H9 (cell line): ENCODE results near the gene ZFYVE27. TPM values are rescaled to one million over a fixed set of nuclear protein-coding genes. Genes with fewer than 3 reads are reported as not detected.

Experiments
- DNase-seq: peaks from one replicate; pipeline ENCODE4 v3.0.0-alpha.2; 2017
- H2AFZ ChIP-seq: one replicate; pipeline ENCODE4 v1.6.1; 2013; ENCODE audit warnings: mild to moderate bottlenecking, low read length, control low read depth, moderate library complexity
- H2AK5ac ChIP-seq: 2 replicates; pipeline ENCODE4 v1.6.1; 2013; ENCODE audit warnings: low read length, control low read depth, mixed read lengths; ENCODE audit not compliant: insufficient read length
- H2BK120ac ChIP-seq: one replicate; pipeline ENCODE4 v1.6.1; 2013; ENCODE audit warnings: low read depth, mild to moderate bottlenecking, low read length, control low read depth, inconsistent platforms; ENCODE audit not compliant: poor library complexity, severe bottlenecking
- H2BK12ac ChIP-seq: 2 replicates; pipeline ENCODE4 v1.6.1; 2013; ENCODE audit warnings: low read length, control low read depth, mixed read lengths, low read depth; ENCODE audit not compliant: insufficient read length
- H2BK15ac ChIP-seq: 2 replicates; pipeline ENCODE4 v1.6.1; 2013; ENCODE audit warnings: low read depth, low read length, control low read depth
- H2BK20ac ChIP-seq: one replicate; pipeline ENCODE4 v1.6.1; 2013; ENCODE audit warnings: low read depth, mild to moderate bottlenecking, low read length, control low read depth, inconsistent platforms; ENCODE audit not compliant: poor library complexity, severe bottlenecking
- H2BK5ac ChIP-seq: 2 replicates; pipeline ENCODE4 v1.6.1; 2013; ENCODE audit warnings: low read length, control low read depth, mixed read lengths; ENCODE audit not compliant: insufficient read length
- H3K14ac ChIP-seq: 2 replicates; pipeline ENCODE4 v1.6.1; 2013; ENCODE audit warnings: low read length, control low read depth; ENCODE audit not compliant: insufficient read depth
- H3K18ac ChIP-seq: 2 replicates; pipeline ENCODE4 v1.6.1; 2013; ENCODE audit warnings: low read depth, mild to moderate bottlenecking, mixed read lengths, low read length, control low read depth; ENCODE audit not compliant: insufficient read length
- H3K23ac ChIP-seq: 2 replicates; pipeline ENCODE4 v1.6.1; 2013; ENCODE audit warnings: low read length, control low read depth, mixed read lengths, low read depth; ENCODE audit not compliant: insufficient read length
- H3K23me2 ChIP-seq: 2 replicates; pipeline ENCODE4 v1.6.1; 2013; ENCODE audit warnings: low read depth, mild to moderate bottlenecking, mixed read lengths, low read length, control low read depth; ENCODE audit not compliant: insufficient read length, poor library complexity, severe bottlenecking
- H3K27ac ChIP-seq: 2 replicates; pipeline ENCODE4 v1.5.1; 2013; ENCODE audit warnings: low read length, control low read depth, mixed read lengths, low read depth; ENCODE audit not compliant: insufficient read length
- H3K27me3 ChIP-seq: 2 replicates; pipeline ENCODE4 v1.6.1; 2013; ENCODE audit warnings: low read length, control low read depth, inconsistent platforms; ENCODE audit not compliant: insufficient read depth
- H3K4ac ChIP-seq: 2 replicates; pipeline ENCODE4 v1.6.1; 2013; ENCODE audit warnings: low read depth, mild to moderate bottlenecking, control low read depth, inconsistent platforms, low read length, moderate library complexity
- H3K4me1 ChIP-seq: 2 replicates; pipeline ENCODE4 v1.6.1; 2013; ENCODE audit warnings: low read length, control low read depth, inconsistent platforms; ENCODE audit not compliant: insufficient read depth
- H3K4me2 ChIP-seq: 2 replicates; pipeline ENCODE4 v1.6.1; 2013; ENCODE audit warnings: low read length, control low read depth, mixed read lengths; ENCODE audit not compliant: insufficient read length, insufficient read depth
- H3K56ac ChIP-seq: 2 replicates; pipeline ENCODE4 v1.6.1; 2013; ENCODE audit warnings: low read depth, mild to moderate bottlenecking, mixed read lengths, low read length, control low read depth; ENCODE audit not compliant: insufficient read length
- H3K79me1 ChIP-seq: 2 replicates; pipeline ENCODE4 v1.6.1; 2013; ENCODE audit warnings: low read depth, mild to moderate bottlenecking, moderate library complexity, low read length, control low read depth, inconsistent platforms; ENCODE audit not compliant: insufficient read depth, poor library complexity, severe bottlenecking
- H3K79me2 ChIP-seq: 2 replicates; pipeline ENCODE4 v1.6.1; 2013; ENCODE audit warnings: low read length, control low read depth, inconsistent platforms; ENCODE audit not compliant: insufficient read depth
- H3K9ac ChIP-seq: 2 replicates; pipeline ENCODE4 v1.6.1; 2013; ENCODE audit warnings: low read length, control low read depth, mixed read lengths; ENCODE audit not compliant: insufficient read length; ENCODE audit errors: extremely low read depth
- H3K9me3 ChIP-seq: one replicate; pipeline ENCODE4 v1.6.1; 2013; ENCODE audit warnings: low read depth, low read length, inconsistent platforms; ENCODE audit not compliant: control insufficient read depth
- H3T11ph ChIP-seq: one replicate; pipeline ENCODE4 v1.6.1; 2013; ENCODE audit warnings: mild to moderate bottlenecking, low read length, control low read depth, inconsistent platforms
- H4K20me1 ChIP-seq: one replicate; pipeline ENCODE4 v1.6.1; 2013; ENCODE audit not compliant: control insufficient read depth, insufficient read length, insufficient read depth
- H4K5ac ChIP-seq: 2 replicates; pipeline ENCODE4 v1.6.1; 2013; ENCODE audit warnings: low read depth, mild to moderate bottlenecking, mixed read lengths, low read length, control low read depth; ENCODE audit not compliant: insufficient read length
- H4K8ac ChIP-seq: replicated peaks from 2 replicates; pipeline ENCODE4 v1.6.1; 2013; ENCODE audit warnings: low read length, control low read depth, mixed read lengths, low read depth; ENCODE audit not compliant: insufficient read length
- H4K91ac ChIP-seq: 2 replicates; pipeline ENCODE4 v1.6.1; 2013; ENCODE audit warnings: low read depth, mild to moderate bottlenecking, moderate library complexity, mixed read lengths, low read length, control low read depth; ENCODE audit not compliant: insufficient read length
- H3K27ac Mint-ChIP-seq, 3 experiments: 2 replicates in 2 of 3; 3 replicates in 1 of 3; pipeline ENCODE4 v1.8.0; 2020 to 2021; ENCODE audit warnings: mixed read lengths in 3 of 3, mild to moderate bottlenecking in 1 of 3, moderate library complexity in 1 of 3
- H3K27me3 Mint-ChIP-seq: 2 replicates; pipeline ENCODE4 v1.8.0; 2021; ENCODE audit warnings: low read depth, mild to moderate bottlenecking, moderate library complexity, mixed read lengths
- H3K36me3 Mint-ChIP-seq, 3 experiments: 2 replicates in 2 of 3; 3 replicates in 1 of 3; pipeline ENCODE4 v1.8.0; 2020 to 2021; ENCODE audit warnings: low read depth in 3 of 3, mixed read lengths in 3 of 3; ENCODE audit not compliant: insufficient read depth in 1 of 3
- H3K4me1 Mint-ChIP-seq, 2 experiments: 2 replicates each; pipeline ENCODE4 v1.8.0; 2020; ENCODE audit warnings: mixed read lengths in 2 of 2
- H3K4me3 Mint-ChIP-seq, 2 experiments: 2 replicates in 1 of 2; 3 replicates in 1 of 2; pipeline ENCODE4 v1.8.0; 2020 to 2021; ENCODE audit warnings: mild to moderate bottlenecking in 2 of 2, mixed read lengths in 2 of 2, moderate library complexity in 1 of 2
- H3K9me3 Mint-ChIP-seq, 2 experiments: 2 replicates in 1 of 2; 3 replicates in 1 of 2; pipeline ENCODE4 v1.8.0; 2020; ENCODE audit warnings: mild to moderate bottlenecking in 2 of 2, mixed read lengths in 2 of 2, moderate library complexity in 1 of 2
- CTCF ChIP-seq: fragments of 200-600 bp; sonication (generic); conservative IDR thresholded peaks from 3 replicates; pipeline ENCODE4 v1.8.0; 2021; ENCODE audit warnings: antibody characterized with exemption, mild to moderate bottlenecking
- WGBS: extraction: QIAGEN DNeasy Blood & Tissue Kit; methylation state at CpG from one replicate; pipeline ENCODE4 v1.1.7; 2013; ENCODE audit warnings: missing lambda C conversion rate, low lambda C conversion rate, mixed read lengths; ENCODE audit not compliant: insufficient read length; ENCODE audit errors: extremely low coverage; 5-methylcytosine and 5-hydroxymethylcytosine counted together
- total RNA-seq: library from RNA; stranded (reverse); gene quantifications from 2 replicates; pipeline ENCODE4 v1.2.1, GENCODE V29; 2021

The ZFYVE27 gene
- total RNA-seq, 1 experiment from 2014 or later, result 33.2 TPM

GRCh38 chr10:97774811-97775294 is 37.9 kb downstream of the ZFYVE27 start:
- H3K79me1 ChIP-seq, result no peaks in the 10 kb centered on the region
- no peaks in the 10 kb centered on the region for H3K4me1 ChIP-seq
- peaks cover 19% of the 10 kb centered on the region; the same call in 1 of the 2 replicates for H3K27me3 ChIP-seq
- H3K79me2 ChIP-seq, result no peaks in the 10 kb centered on the region
- no peaks in the 10 kb centered on the region for H4K20me1 ChIP-seq
- no peak overlapping the region for H2BK12ac ChIP-seq
- no peak overlapping the region for H3T11ph ChIP-seq
- H3K14ac ChIP-seq, result no peak overlapping the region
- H4K91ac ChIP-seq, result no peak overlapping the region
- H3K27me3 Mint-ChIP-seq, result peaks cover 53% of the 10 kb centered on the region
- no peak overlapping the region for H3K9ac ChIP-seq
- H4K8ac ChIP-seq, result no peak overlapping the region
- H3K36me3 Mint-ChIP-seq, result no peaks in the 10 kb centered on the region
- H2BK15ac ChIP-seq, result no peak overlapping the region
- no peak for TF ChIP-seq CTCF
- no peak overlapping the region for H2AK5ac ChIP-seq
- no peak overlapping the region for H4K5ac ChIP-seq
- H3K18ac ChIP-seq, result no peak overlapping the region
- no peak overlapping the region for H3K4ac ChIP-seq
- no peak for DNase-seq
- H3K27ac Mint-ChIP-seq, result no peak overlapping the region
- no CpG with 5 or more reads among the region's 10 CpGs for WGBS
- no peak overlapping the region for H2BK5ac ChIP-seq
- H3K4me1 Mint-ChIP-seq, result peaks cover 19 to 46% of the 10 kb centered on the region in 2 experiments
- H3K23ac ChIP-seq, result no peak overlapping the region
- no peak overlapping the region for H2AFZ ChIP-seq
- no peak overlapping the region for H3K4me3 Mint-ChIP-seq
- no peak overlapping the region for H3K56ac ChIP-seq
- peaks cover 9% of the 10 kb centered on the region for H3K23me2 ChIP-seq
- no peaks in the 10 kb centered on the region for H3K9me3 ChIP-seq
- peaks cover 0 to 2% of the 10 kb centered on the region in 2 experiments; a peak in 1 of 5 replicates for H3K9me3 Mint-ChIP-seq
- no peak overlapping the region for H3K4me2 ChIP-seq
- no peak overlapping the region for H2BK120ac ChIP-seq
- H2BK20ac ChIP-seq, result no peak overlapping the region
- H3K27ac ChIP-seq, result no peak overlapping the region
